HepG2 (cell line): ENCODE measurements around the gene XPR1. TPM values are rescaled to one million over a fixed set of nuclear protein-coding genes. Genes with fewer than 3 reads are reported as not detected.

Source experiments
- BATF2 ChIP-seq: sonication (generic); formaldehyde crosslinking; IDR thresholded peaks from 2 replicates; pipeline ENCODE4 v1.8.0; 2022; ENCODE audit warnings: mild to moderate bottlenecking, missing genetic modification reagents, moderate library complexity
- CAMTA2 ChIP-seq: sonication (generic); formaldehyde crosslinking; IDR thresholded peaks from 2 replicates; pipeline ENCODE4 v1.4.0; 2020; ENCODE audit warnings: mild to moderate bottlenecking, missing genetic modification reagents, borderline replicate concordance
- CEBPG ChIP-seq: IDR thresholded peaks from 2 replicates; pipeline ENCODE4 v1.6.1; 2016
- ELF1 ChIP-seq: sonication (generic); formaldehyde crosslinking; IDR thresholded peaks from 2 replicates; pipeline ENCODE4 v1.4.0; 2020; ENCODE audit warnings: missing genetic modification reagents
- GABPB1 ChIP-seq: IDR thresholded peaks from 2 replicates; pipeline ENCODE4 v1.6.1; 2016; ENCODE audit warnings: mild to moderate bottlenecking, missing genetic modification reagents, moderate library complexity, missing compliant biosample characterization
- GATA4 ChIP-seq: sonication (generic); IDR thresholded peaks from 2 replicates; pipeline ENCODE4 v1.6.1; 2016; ENCODE audit warnings: antibody characterized with exemption, low read depth, borderline replicate concordance
- GTF2F1 ChIP-seq: fragments of 150-350 bp; IDR thresholded peaks from 2 replicates; pipeline ENCODE4 v1.6.1; 2014; ENCODE audit warnings: low read length
- MXI1 ChIP-seq: IDR thresholded peaks from 3 replicates; pipeline ENCODE4 v1.6.1; 2012; ENCODE audit warnings: low read depth, low read length, inconsistent platforms, borderline replicate concordance
- NFATC3 ChIP-seq: sonication (generic); formaldehyde crosslinking; IDR thresholded peaks from 2 replicates; pipeline ENCODE4 v1.5.1; 2020; ENCODE audit warnings: mild to moderate bottlenecking, missing genetic modification reagents
- NR2F2 ChIP-seq: IDR thresholded peaks from 2 replicates; pipeline ENCODE4 v1.6.1; 2012; ENCODE audit warnings: low read depth, inconsistent platforms, borderline replicate concordance
- RFX3 ChIP-seq: IDR thresholded peaks from 2 replicates; pipeline ENCODE4 v1.6.1; 2016; ENCODE audit warnings: missing biosample characterization, missing genetic modification reagents
- SIN3A ChIP-seq: IDR thresholded peaks from 2 replicates; pipeline ENCODE4 v1.6.1; 2011; ENCODE audit warnings: low read depth, mild to moderate bottlenecking, control low read depth, low read length, borderline replicate concordance
- SP1 ChIP-seq, 2 experiments: fragments of 450-650 bp in 1 of 2; sonication (generic) in 1 of 2; formaldehyde crosslinking in 1 of 2; IDR thresholded peaks; 2 replicates each; pipeline versions ENCODE4 v1.4.0 to v1.6.1; 2016 to 2020; ENCODE audit warnings: missing genetic modification reagents in 1 of 2
- SSRP1 ChIP-seq: IDR thresholded peaks from 2 replicates; pipeline ENCODE4 v1.6.1; 2016; ENCODE audit warnings: control low read depth
- STAT5B ChIP-seq: sonication (generic); formaldehyde crosslinking; IDR thresholded peaks from 2 replicates; pipeline ENCODE4 v1.4.0; 2020; ENCODE audit warnings: missing genetic modification reagents
- TFE3 ChIP-seq: IDR thresholded peaks from 2 replicates; pipeline ENCODE4 v1.6.1; 2016
- TRAFD1 ChIP-seq: sonication (generic); formaldehyde crosslinking; IDR thresholded peaks from 2 replicates; pipeline ENCODE4 v1.5.1; 2020; ENCODE audit warnings: missing genetic modification reagents, mild to moderate bottlenecking, borderline replicate concordance
- ZBTB44 ChIP-seq: sonication (generic); formaldehyde crosslinking; IDR thresholded peaks from 2 replicates; pipeline ENCODE4 v1.4.0; 2020; ENCODE audit warnings: missing genetic modification reagents
- ZFX ChIP-seq: sonication (generic); formaldehyde crosslinking; IDR thresholded peaks from 2 replicates; pipeline ENCODE4 v1.4.0; 2020; ENCODE audit warnings: mild to moderate bottlenecking, low read depth, missing genetic modification reagents, moderate library complexity
- ZNF180 ChIP-seq: sonication (generic); formaldehyde crosslinking; IDR thresholded peaks from 2 replicates; pipeline ENCODE4 v1.4.0; 2020; ENCODE audit warnings: low read depth, missing genetic modification reagents, borderline replicate concordance
- ZNF205 ChIP-seq: IDR thresholded peaks from 2 replicates; pipeline ENCODE4 v1.6.1; 2018; ENCODE audit warnings: missing biosample characterization, missing genetic modification reagents
- ZNF251 ChIP-seq: sonication (generic); formaldehyde crosslinking; IDR thresholded peaks from 2 replicates; pipeline ENCODE4 v1.9.0; 2021; ENCODE audit warnings: mild to moderate bottlenecking, missing genetic modification reagents
- ZNF354B ChIP-seq: sonication (generic); formaldehyde crosslinking; IDR thresholded peaks from 2 replicates; pipeline ENCODE4 v1.8.0; 2022; ENCODE audit warnings: mild to moderate bottlenecking, missing genetic modification reagents
- ZNF501 ChIP-seq: sonication (generic); formaldehyde crosslinking; IDR thresholded peaks from 2 replicates; pipeline ENCODE4 v1.5.1; 2020; ENCODE audit warnings: mild to moderate bottlenecking, moderate library complexity, missing genetic modification reagents
- ZNF530 ChIP-seq: sonication (generic); formaldehyde crosslinking; IDR thresholded peaks from 2 replicates; pipeline ENCODE4 v1.5.0; 2020; ENCODE audit warnings: low read depth, mild to moderate bottlenecking, missing genetic modification reagents
- ZNF672 ChIP-seq: sonication (generic); formaldehyde crosslinking; IDR thresholded peaks from 2 replicates; pipeline ENCODE4 v1.8.1; 2022; ENCODE audit warnings: missing genetic modification reagents
- ZNF703 ChIP-seq: sonication (generic); formaldehyde crosslinking; IDR thresholded peaks from 2 replicates; pipeline ENCODE4 v1.5.1; 2020; ENCODE audit warnings: missing genetic modification reagents, mild to moderate bottlenecking, moderate library complexity, borderline replicate concordance
- ZNF891 ChIP-seq: sonication (generic); formaldehyde crosslinking; IDR thresholded peaks from 2 replicates; pipeline ENCODE4 v1.5.0; 2020; ENCODE audit warnings: mild to moderate bottlenecking, missing genetic modification reagents
- polyA plus RNA-seq, 8 experiments: library from polyadenylated mRNA; depleted of rRNA in 3 of 8; stranded (reverse) in 7 of 8; unstranded in 1 of 8; fragments of >200 nt; fragmentation: Illumina TruSeq in 4 of 8; extraction: Trizol in 4 of 8; gene quantifications; 2 replicates each; pipeline versions ENCODE4 v1.2.1 to v1.2.3, GENCODE V29; 2011 to 2016; ENCODE audit warnings: low read depth in 4 of 8, missing spikeins in 1 of 8, mixed read lengths in 1 of 8; ENCODE audit not compliant: insufficient read depth in 1 of 8
- total RNA-seq, 5 experiments: library from RNA; depleted of rRNA; stranded (reverse); fragments of >200 nt; fragmentation: Illumina TruSeq; extraction: Trizol; gene quantifications; 2 replicates each; pipeline ENCODE4 v1.2.3, GENCODE V29; 2016; ENCODE audit warnings: low read depth in 1 of 5

XPR1 gene
- total and polyA plus RNA-seq, 2 of the 13 experiments (the other 11 are each of a cell fraction or from before 2014, with no cell fraction given): 22.3 to 23.6 TPM

GRCh38 chr1:180631766-180632325, at the start of gene XPR1 (continued):
- TF ChIP-seq ZBTB44 (CRISPR knock-in tag) (peak; percentile 86; the same call in 1 of the 2 replicates), RFX3 (CRISPR knock-in tag) (peak; percentile 84), TRAFD1 (no peak), CAMTA2 (CRISPR knock-in tag) (no peak), NFATC3 (CRISPR knock-in tag) (no peak), ZNF703 (CRISPR knock-in tag) (no peak; the same call in 1 of the 2 replicates), ZFX (CRISPR knock-in tag) (peak; percentile 47; the same call in 1 of the 2 replicates), ZNF251 (no peak), ZNF891 (CRISPR knock-in tag) (no peak), MXI1 (peak; percentile 28; the same call in 1 of the 3 replicates), ELF1 (CRISPR knock-in tag) (no peak), ZNF180 (CRISPR knock-in tag) (no peak), ZNF501 (CRISPR knock-in tag) (peak; percentile 67; the same call in 1 of the 2 replicates), SSRP1 (CRISPR knock-in tag) (no peak), ZNF205 (CRISPR knock-in tag) (no peak), SP1 (IDR thresholded peaks at IDR 0.05) (no peak), SP1 (CRISPR knock-in tag; IDR thresholded peaks at IDR 0.05) (peak; percentile 85), STAT5B (CRISPR knock-in tag) (no peak), NR2F2 (no peak), GABPB1 (CRISPR knock-in tag) (peak; percentile 71; the same call in 1 of the 2 replicates), GTF2F1 (no peak), ZNF530 (CRISPR knock-in tag) (no peak), GATA4 (no peak), TFE3 (CRISPR knock-in tag) (no peak), SIN3A (0 out of 2 replicates have a peak, but pooled peaks have one; percentile 55), CEBPG (CRISPR knock-in tag) (no peak), BATF2 (CRISPR knock-in tag) (no peak), ZNF672 (no peak), ZNF354B (CRISPR knock-in tag) (no peak)
